Measurements from ENCODE around the gene BACH2.

GRCh38 chr6:90036963-90037362, 259.7 kb downstream of the BACH2 start:
- TF ChIP-seq CTCF (IDR thresholded peaks at IDR 0.05) (no peak), POLR2A (IDR thresholded peaks at IDR 0.05) (no peak)
